ENCODE data around the gene CLDN20.

GRCh38 chr6:155274533-155274932, 10.7 kb downstream of the CLDN20 start:
- TF ChIP-seq CTCF (IDR thresholded peaks at IDR 0.05) = no peak
- TF ChIP-seq POLR2AphosphoS5 (IDR thresholded peaks at IDR 0.05; ENCODE audit: low read depth, low read length) = no peak

Data from Panc1 (cell line).